SU-DHL-6 (cell line): ENCODE data around the gene SPSB2.

ENCODE experiments used
- CTCF ChIP-seq: fragments of 200-600 bp; sonication (generic); IDR thresholded peaks from one replicate; pipeline ENCODE4 v1.5.1; 2017; ENCODE audit warnings: antibody characterized with exemption, mild to moderate bottlenecking, low read length, moderate library complexity; ENCODE audit not compliant: insufficient read depth, poor library complexity, severe bottlenecking
- EZH2phosphoT487 ChIP-seq: fragments of 200-600 bp; sonication (generic), shearing (Covaris generic); conservative IDR thresholded peaks from 2 replicates; pipeline ENCODE4 v1.6.1; 2018; ENCODE audit warnings: mild to moderate bottlenecking, antibody characterized with exemption, low read length, moderate library complexity, mixed read lengths

GRCh38 chr12:6834873-6835272 is 38.2 kb downstream of the SPSB2 start:
- TF ChIP-seq CTCF (no peak), EZH2phosphoT487 (no peak)
